Astrocyte (in vitro differentiated cells and primary cell): ENCODE results near the gene CRELD1.
"Not testable (repeated sequence)": the region's sequence is repeated elsewhere in the genome, so short reads cannot be mapped to it uniquely, and the experiment has no call there.

Experiments used
- EZH2 ChIP-seq: IDR thresholded peaks from 2 replicates; pipeline ENCODE4 v1.6.1; 2012; ENCODE audit warnings: mild to moderate bottlenecking, low read length, inconsistent platforms; ENCODE audit not compliant: insufficient read depth
- TF ChIP-seq, protein P1 (sequence below): IDR thresholded peaks from 2 replicates; pipeline ENCODE4 v1.5.1; 2011; ENCODE audit warnings: low read depth, mild to moderate bottlenecking, inconsistent platforms, low read length, moderate library complexity; ENCODE audit not compliant: insufficient read depth

DNA sequence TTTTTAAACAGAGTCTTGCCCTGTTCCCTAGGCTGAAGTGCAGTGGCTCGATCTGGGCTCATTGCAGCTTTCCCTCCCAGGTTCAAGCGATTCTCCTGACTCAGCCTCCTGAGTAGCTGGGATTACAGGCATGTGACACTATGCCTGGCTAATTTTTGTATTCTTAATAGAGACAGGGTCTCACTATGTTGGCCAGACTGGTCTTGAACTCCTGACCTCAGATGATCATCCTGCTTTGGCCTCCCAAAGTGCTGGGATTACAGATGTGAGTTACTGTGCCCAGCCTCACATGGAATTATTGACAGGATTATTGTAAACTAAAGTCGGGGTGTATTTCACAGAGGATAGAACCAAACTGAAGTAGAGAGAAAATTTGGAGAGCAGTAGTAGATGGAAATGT, 37.9 kb upstream of the CRELD1 start:
- TF ChIP-seq, protein P1, sequence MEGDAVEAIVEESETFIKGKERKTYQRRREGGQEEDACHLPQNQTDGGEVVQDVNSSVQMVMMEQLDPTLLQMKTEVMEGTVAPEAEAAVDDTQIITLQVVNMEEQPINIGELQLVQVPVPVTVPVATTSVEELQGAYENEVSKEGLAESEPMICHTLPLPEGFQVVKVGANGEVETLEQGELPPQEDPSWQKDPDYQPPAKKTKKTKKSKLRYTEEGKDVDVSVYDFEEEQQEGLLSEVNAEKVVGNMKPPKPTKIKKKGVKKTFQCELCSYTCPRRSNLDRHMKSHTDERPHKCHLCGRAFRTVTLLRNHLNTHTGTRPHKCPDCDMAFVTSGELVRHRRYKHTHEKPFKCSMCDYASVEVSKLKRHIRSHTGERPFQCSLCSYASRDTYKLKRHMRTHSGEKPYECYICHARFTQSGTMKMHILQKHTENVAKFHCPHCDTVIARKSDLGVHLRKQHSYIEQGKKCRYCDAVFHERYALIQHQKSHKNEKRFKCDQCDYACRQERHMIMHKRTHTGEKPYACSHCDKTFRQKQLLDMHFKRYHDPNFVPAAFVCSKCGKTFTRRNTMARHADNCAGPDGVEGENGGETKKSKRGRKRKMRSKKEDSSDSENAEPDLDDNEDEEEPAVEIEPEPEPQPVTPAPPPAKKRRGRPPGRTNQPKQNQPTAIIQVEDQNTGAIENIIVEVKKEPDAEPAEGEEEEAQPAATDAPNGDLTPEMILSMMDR: not testable (repeated sequence)
- TF ChIP-seq EZH2: not testable (repeated sequence)
